ENCODE data around the gene PRDM5. TPM values are rescaled to one million over a fixed set of nuclear protein-coding genes. Genes with fewer than 3 reads are reported as not detected.

The PRDM5 gene
- total and polyA plus RNA-seq, 10 of the 15 experiments (the other 5 are each of a cell fraction or from before 2014, with no cell fraction given), result 0.07 TPM; not detected in 9

DNA sequence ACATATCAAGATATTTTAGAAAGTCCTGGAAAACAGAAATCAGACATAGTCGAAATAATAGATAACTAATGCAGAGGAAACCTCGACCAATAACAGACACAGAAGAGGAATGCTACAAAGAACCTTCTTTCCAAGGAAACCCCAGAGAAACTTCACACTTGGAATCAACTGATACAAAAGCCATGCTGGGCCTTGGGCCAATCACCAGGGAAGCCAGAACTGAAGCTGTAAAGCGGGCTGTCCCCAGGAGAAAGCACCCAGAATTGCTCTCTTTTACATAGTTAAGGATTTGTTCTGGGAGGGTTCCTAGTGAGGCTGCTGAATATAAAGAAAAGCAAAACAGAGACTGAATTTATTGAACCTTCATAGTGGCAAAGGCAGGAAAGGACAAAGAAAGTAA is 100.5 kb downstream of the PRDM5 start (continued):
- TF ChIP-seq NFIC (IDR thresholded peaks at IDR 0.05; ENCODE audit: low read depth, low read length) (no peak), TAF1 (IDR thresholded peaks at IDR 0.05; ENCODE audit: borderline replicate concordance, low read depth, low read length) (no peak), KLF5 (IDR thresholded peaks at IDR 0.05; ENCODE audit: partially characterized antibody) (no peak), KAT2A (conservative IDR thresholded peaks at IDR 0.05; ENCODE audit: control insufficient read depth, low read depth, low read length) (no peak), CREB1 (IDR thresholded peaks at IDR 0.05; ENCODE audit: low read depth) (no peak), YBX1 (IDR thresholded peaks at IDR 0.05) (no peak), STAT1 (conservative IDR thresholded peaks at IDR 0.05) (no peak), KDM1A (IDR thresholded peaks at IDR 0.05; ENCODE audit: borderline replicate concordance) (no peak)
- TF ChIP-seq, protein P1, sequence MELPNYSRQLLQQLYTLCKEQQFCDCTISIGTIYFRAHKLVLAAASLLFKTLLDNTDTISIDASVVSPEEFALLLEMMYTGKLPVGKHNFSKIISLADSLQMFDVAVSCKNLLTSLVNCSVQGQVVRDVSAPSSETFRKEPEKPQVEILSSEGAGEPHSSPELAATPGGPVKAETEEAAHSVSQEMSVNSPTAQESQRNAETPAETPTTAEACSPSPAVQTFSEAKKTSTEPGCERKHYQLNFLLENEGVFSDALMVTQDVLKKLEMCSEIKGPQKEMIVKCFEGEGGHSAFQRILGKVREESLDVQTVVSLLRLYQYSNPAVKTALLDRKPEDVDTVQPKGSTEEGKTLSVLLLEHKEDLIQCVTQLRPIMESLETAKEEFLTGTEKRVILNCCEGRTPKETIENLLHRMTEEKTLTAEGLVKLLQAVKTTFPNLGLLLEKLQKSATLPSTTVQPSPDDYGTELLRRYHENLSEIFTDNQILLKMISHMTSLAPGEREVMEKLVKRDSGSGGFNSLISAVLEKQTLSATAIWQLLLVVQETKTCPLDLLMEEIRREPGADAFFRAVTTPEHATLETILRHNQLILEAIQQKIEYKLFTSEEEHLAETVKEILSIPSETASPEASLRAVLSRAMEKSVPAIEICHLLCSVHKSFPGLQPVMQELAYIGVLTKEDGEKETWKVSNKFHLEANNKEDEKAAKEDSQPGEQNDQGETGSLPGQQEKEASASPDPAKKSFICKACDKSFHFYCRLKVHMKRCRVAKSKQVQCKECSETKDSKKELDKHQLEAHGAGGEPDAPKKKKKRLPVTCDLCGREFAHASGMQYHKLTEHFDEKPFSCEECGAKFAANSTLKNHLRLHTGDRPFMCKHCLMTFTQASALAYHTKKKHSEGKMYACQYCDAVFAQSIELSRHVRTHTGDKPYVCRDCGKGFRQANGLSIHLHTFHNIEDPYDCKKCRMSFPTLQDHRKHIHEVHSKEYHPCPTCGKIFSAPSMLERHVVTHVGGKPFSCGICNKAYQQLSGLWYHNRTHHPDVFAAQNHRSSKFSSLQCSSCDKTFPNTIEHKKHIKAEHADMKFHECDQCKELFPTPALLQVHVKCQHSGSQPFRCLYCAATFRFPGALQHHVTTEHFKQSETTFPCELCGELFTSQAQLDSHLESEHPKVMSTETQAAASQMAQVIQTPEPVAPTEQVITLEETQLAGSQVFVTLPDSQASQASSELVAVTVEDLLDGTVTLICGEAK (IDR thresholded peaks at IDR 0.05; ENCODE audit: borderline replicate concordance), result no peak
- TF ChIP-seq, protein P2, sequence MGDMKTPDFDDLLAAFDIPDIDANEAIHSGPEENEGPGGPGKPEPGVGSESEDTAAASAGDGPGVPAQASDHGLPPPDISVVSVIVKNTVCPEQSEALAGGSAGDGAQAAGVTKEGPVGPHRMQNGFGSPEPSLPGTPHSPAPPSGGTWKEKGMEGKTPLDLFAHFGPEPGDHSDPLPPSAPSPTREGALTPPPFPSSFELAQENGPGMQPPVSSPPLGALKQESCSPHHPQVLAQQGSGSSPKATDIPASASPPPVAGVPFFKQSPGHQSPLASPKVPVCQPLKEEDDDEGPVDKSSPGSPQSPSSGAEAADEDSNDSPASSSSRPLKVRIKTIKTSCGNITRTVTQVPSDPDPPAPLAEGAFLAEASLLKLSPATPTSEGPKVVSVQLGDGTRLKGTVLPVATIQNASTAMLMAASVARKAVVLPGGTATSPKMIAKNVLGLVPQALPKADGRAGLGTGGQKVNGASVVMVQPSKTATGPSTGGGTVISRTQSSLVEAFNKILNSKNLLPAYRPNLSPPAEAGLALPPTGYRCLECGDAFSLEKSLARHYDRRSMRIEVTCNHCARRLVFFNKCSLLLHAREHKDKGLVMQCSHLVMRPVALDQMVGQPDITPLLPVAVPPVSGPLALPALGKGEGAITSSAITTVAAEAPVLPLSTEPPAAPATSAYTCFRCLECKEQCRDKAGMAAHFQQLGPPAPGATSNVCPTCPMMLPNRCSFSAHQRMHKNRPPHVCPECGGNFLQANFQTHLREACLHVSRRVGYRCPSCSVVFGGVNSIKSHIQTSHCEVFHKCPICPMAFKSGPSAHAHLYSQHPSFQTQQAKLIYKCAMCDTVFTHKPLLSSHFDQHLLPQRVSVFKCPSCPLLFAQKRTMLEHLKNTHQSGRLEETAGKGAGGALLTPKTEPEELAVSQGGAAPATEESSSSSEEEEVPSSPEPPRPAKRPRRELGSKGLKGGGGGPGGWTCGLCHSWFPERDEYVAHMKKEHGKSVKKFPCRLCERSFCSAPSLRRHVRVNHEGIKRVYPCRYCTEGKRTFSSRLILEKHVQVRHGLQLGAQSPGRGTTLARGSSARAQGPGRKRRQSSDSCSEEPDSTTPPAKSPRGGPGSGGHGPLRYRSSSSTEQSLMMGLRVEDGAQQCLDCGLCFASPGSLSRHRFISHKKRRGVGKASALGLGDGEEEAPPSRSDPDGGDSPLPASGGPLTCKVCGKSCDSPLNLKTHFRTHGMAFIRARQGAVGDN (IDR thresholded peaks at IDR 0.05), result no peak
